OCI-LY1 (cell line): Measurements from ENCODE around the gene CFD.

Experiments
- EZH2 ChIP-seq: fragments of 200-600 bp; sonication (generic), shearing (Covaris generic); IDR thresholded peaks from 2 replicates; pipeline ENCODE4 v1.8.0; 2017; ENCODE audit warnings: borderline replicate concordance, mixed run types, mild to moderate bottlenecking, antibody characterized with exemption, low read length, moderate library complexity, mixed read lengths
- TF ChIP-seq, protein P1 (sequence below): fragments of 200-600 bp; sonication (generic), shearing (Covaris generic); IDR thresholded peaks from 2 replicates; pipeline ENCODE4 v1.5.1; 2017; ENCODE audit warnings: mild to moderate bottlenecking, antibody characterized with exemption, low read length, moderate library complexity, mixed read lengths

DNA sequence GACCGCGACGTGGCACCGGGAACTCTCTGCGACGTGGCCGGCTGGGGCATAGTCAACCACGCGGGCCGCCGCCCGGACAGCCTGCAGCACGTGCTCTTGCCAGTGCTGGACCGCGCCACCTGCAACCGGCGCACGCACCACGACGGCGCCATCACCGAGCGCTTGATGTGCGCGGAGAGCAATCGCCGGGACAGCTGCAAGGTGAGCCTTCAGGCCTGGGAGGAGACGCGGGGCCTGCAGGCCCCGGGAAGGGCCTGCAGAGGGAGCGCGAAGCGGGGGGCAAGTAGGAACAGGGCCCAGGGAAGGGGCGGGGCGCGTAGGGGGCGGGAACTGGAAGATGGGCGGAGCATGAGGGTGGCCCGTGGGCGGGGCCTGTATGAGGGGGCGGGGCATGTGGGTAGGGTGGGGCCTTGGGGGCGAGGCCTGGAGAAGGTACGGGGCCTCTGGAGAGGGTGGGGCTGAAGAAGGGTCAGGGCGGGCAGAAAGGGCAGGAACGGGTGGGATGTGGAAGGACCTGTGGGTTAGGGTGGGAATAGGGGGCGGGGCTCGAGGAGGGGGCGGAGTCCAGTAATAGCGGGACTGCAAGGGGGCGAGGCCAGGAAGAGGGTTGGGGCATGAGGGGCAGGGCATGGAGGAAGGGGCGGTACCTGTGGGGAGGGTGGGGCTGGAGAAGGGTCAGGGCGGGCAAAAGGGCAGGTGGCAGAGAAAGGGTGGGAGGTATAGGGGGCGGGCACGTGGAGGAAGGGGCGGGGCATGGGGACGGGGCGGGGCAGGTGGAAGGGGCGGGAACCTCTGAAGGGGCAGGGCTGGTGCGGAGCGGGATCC lies 2.5 kb downstream of the CFD start:
- TF ChIP-seq, protein P1, sequence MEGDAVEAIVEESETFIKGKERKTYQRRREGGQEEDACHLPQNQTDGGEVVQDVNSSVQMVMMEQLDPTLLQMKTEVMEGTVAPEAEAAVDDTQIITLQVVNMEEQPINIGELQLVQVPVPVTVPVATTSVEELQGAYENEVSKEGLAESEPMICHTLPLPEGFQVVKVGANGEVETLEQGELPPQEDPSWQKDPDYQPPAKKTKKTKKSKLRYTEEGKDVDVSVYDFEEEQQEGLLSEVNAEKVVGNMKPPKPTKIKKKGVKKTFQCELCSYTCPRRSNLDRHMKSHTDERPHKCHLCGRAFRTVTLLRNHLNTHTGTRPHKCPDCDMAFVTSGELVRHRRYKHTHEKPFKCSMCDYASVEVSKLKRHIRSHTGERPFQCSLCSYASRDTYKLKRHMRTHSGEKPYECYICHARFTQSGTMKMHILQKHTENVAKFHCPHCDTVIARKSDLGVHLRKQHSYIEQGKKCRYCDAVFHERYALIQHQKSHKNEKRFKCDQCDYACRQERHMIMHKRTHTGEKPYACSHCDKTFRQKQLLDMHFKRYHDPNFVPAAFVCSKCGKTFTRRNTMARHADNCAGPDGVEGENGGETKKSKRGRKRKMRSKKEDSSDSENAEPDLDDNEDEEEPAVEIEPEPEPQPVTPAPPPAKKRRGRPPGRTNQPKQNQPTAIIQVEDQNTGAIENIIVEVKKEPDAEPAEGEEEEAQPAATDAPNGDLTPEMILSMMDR = peak; percentile 7; the same call in 1 of the 2 replicates
- TF ChIP-seq EZH2 = no peak
